GM21576 (cell line): ENCODE data around the gene NOL4L.
"Not testable (repeated sequence)": the region's sequence is repeated elsewhere in the genome, so short reads cannot be mapped to it uniquely, and the experiment has no call there.

Source experiments
- ATAC-seq: cut with Tn5 transposase; IDR thresholded peaks from one replicate; pipeline ENCODE4 v1.9.1; 2021; ENCODE audit warnings: mild to moderate bottlenecking, moderate library complexity; ENCODE audit not compliant: unreplicated experiment

Gene NOL4L

GRCh38 chr20:32512047-32512385 lies 73.1 kb downstream of the NOL4L start:
- ATAC-seq = no peak

- no peak for ATAC-seq
These were observed 73.6 kb downstream of the NOL4L start for GRCh38 chr20:32511358-32512046.

GRCh38 chr20:32510601-32511357 lies 74.4 kb downstream of the NOL4L start:
- ATAC-seq = no peak

- ATAC-seq = no peak
These were observed 75.0 kb downstream of the NOL4L start for GRCh38 chr20:32510120-32510600.

- no peak for ATAC-seq
These were observed 75.5 kb downstream of the NOL4L start for GRCh38 chr20:32509639-32510066.

GRCh38 chr20:32508775-32509119 lies 76.4 kb downstream of the NOL4L start:
- ATAC-seq = no peak

- no peak for ATAC-seq
These were observed 76.9 kb downstream of the NOL4L start for GRCh38 chr20:32507998-32508774.

GRCh38 chr20:32506721-32507120 lies 78.4 kb downstream of the NOL4L start:
- no peak for ATAC-seq

GRCh38 chr20:32505723-32506473 lies 79.2 kb downstream of the NOL4L start:
- ATAC-seq = no peak

GRCh38 chr20:32501709-32502108 lies 83.4 kb downstream of the NOL4L start:
- ATAC-seq = no peak

GRCh38 chr20:32497589-32498224 lies 87.4 kb downstream of the NOL4L start:
- no peak for ATAC-seq

GRCh38 chr20:32496811-32497533 lies 88.2 kb downstream of the NOL4L start:
- ATAC-seq = no peak

GRCh38 chr20:32495949-32496348 lies 89.2 kb downstream of the NOL4L start:
- ATAC-seq = no peak

- ATAC-seq = no peak
These were observed 89.9 kb downstream of the NOL4L start for GRCh38 chr20:32495217-32495565.

- no peak for ATAC-seq
These were observed 90.5 kb downstream of the NOL4L start for GRCh38 chr20:32494483-32495216.

GRCh38 chr20:32493356-32493755 lies 91.8 kb downstream of the NOL4L start:
- ATAC-seq = no peak

GRCh38 chr20:32491764-32492151 lies 93.4 kb downstream of the NOL4L start:
- ATAC-seq = not testable (repeated sequence)

- ATAC-seq = no peak
These were observed 94.0 kb downstream of the NOL4L start for GRCh38 chr20:32490942-32491763.
